Frontal cortex (tissue), 4 donors: ENCODE measurements around the gene BRD3. TPM values are rescaled to one million over a fixed set of nuclear protein-coding genes. Genes with fewer than 3 reads are reported as not detected.

Experiments
- DNase-seq, 2 donors: peaks; one replicate each; pipeline ENCODE4 v3.0.0; 2012; ENCODE audit warnings: low spot score in 2 of 2
- FAIRE-seq: peaks from 2 replicates; lab custom pipeline; 2012; peaks lifted over from hg19 to GRCh38; lab: Jason Lieb, UNC
- total RNA-seq: library from RNA; depleted of rRNA; stranded (reverse); fragments of >200 nt; gene quantifications from one replicate; pipeline ENCODE4 v1.2.3, GENCODE V29; 2014
- donor health status: control.
- donor health status: control.
- donor health status: control.

The BRD3 gene
- total RNA-seq, 1 donor from 2014 or later = 24.9 TPM

- no peak for FAIRE-seq
- DNase-seq = no peak
Observed at GRCh38 chr9:134041649-134041962, 26.2 kb downstream of the BRD3 start.

GRCh38 chr9:134040781-134041648 lies 26.8 kb downstream of the BRD3 start:
- DNase-seq (no peak), FAIRE-seq (no peak)

GRCh38 chr9:134040176-134040565 lies 27.7 kb downstream of the BRD3 start:
- no peak for DNase-seq
- FAIRE-seq = no peak

GRCh38 chr9:134039386-134040175 lies 28.2 kb downstream of the BRD3 start:
- no peak for DNase-seq
- no peak for FAIRE-seq

GRCh38 chr9:134037641-134038040 lies 30.2 kb downstream of the BRD3 start:
- no peak for DNase-seq

GRCh38 chr9:134036130-134036529 lies 31.7 kb downstream of the BRD3 start:
- FAIRE-seq (no peak), DNase-seq (no peak)

More at GRCh38 chr9:134037641-134038040, 30.2 kb downstream of the BRD3 start:
- FAIRE-seq = no peak

- no peak for FAIRE-seq
- no peak for DNase-seq
Observed at GRCh38 chr9:134035041-134036039, 32.5 kb downstream of the BRD3 start.

GRCh38 chr9:134034215-134035040 lies 33.4 kb downstream of the BRD3 start:
- no peak for DNase-seq
- no peak for FAIRE-seq

- no peak for FAIRE-seq
- no peak for DNase-seq
Observed at GRCh38 chr9:134033516-134034214, 34.2 kb downstream of the BRD3 start.

GRCh38 chr9:134032456-134033222 lies 35.2 kb downstream of the BRD3 start:
- DNase-seq = no peak
- no peak for FAIRE-seq

GRCh38 chr9:134031783-134032182 lies 36.0 kb downstream of the BRD3 start:
- FAIRE-seq (no peak), DNase-seq (no peak)

- no peak for DNase-seq
- FAIRE-seq = no peak
Observed at GRCh38 chr9:134030821-134031470, 36.9 kb downstream of the BRD3 start.

- DNase-seq (no peak), FAIRE-seq (no peak)
Observed at GRCh38 chr9:134029248-134030226, 38.3 kb downstream of the BRD3 start.

- DNase-seq (no peak), FAIRE-seq (no peak)
Observed at GRCh38 chr9:134028575-134029247, 39.1 kb downstream of the BRD3 start.

GRCh38 chr9:134028076-134028475 lies 39.8 kb downstream of the BRD3 start:
- FAIRE-seq (no peak), DNase-seq (no peak)

GRCh38 chr9:134027561-134027960 lies 40.3 kb downstream of the BRD3 start:
- DNase-seq (no peak), FAIRE-seq (no peak)
